Upper lobe of left lung (tissue), 4 donors: ENCODE data around the gene METTL13.

Experiments used
- EP300 ChIP-seq, 4 donors: sonication (generic); formaldehyde crosslinking; IDR thresholded peaks; one replicate each; pipeline ENCODE4 v1.5.1; 2017; ENCODE audit warnings: antibody characterized with exemption in 4 of 4, control low read depth in 2 of 4
- POLR2A ChIP-seq, 4 donors: fragments of 450-650 bp; IDR thresholded peaks; one replicate each; pipeline ENCODE4 v1.5.1; 2016 to 2017; ENCODE audit warnings: antibody characterized with exemption in 4 of 4, mild to moderate bottlenecking in 2 of 4
- TF ChIP-seq, protein P1 (sequence below), 6 experiments: fragments of 450-650 bp in 4 of 6; fragments of 200-600 bp in 2 of 6; sonication (generic) in 2 of 6; IDR thresholded peaks; one replicate each; pipeline ENCODE4 v1.5.1; 2016 to 2019; ENCODE audit warnings: antibody characterized with exemption in 6 of 6

DNA sequence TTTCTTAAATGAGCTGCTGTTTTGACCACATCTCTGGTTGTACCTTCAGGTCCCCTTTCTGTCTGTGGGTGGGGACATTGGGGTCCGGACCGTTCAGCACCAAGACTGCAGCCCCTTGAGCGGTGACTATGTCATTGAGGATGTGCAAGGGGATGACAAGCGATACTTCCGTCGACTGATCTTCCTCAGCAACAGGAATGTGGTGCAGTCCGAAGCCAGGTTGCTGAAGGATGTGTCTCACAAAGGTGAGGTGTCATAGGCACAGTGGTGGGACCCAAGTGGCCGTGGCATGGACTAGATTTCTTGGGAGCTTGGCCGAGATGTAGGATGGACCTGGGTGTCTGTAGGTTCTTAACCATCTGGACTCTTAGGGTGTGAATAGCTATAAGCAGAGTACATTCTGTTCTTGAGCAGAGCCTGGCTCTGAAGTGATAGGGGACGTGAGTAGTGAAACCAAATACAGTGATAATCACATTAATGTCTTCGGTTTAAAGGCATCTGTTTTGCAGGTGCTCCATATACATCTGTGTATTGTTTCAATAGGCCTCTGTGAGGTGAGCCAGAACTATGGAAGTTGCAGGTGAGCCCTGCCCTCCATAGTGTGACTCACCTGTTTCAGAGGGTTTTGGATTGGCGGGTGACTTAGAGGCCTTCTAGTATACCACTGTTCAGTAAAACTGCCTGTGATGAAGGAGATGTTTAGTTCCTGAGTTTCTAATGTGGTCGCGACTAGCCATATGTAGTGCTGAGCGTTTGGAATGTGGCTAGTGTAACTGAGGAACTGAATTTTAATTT is 6.4 kb downstream of the METTL13 start:
- TF ChIP-seq EP300 (IDR thresholded peaks at IDR 0.05), result no peak
- no peak for TF ChIP-seq POLR2A (IDR thresholded peaks at IDR 0.05)
- TF ChIP-seq, protein P1, sequence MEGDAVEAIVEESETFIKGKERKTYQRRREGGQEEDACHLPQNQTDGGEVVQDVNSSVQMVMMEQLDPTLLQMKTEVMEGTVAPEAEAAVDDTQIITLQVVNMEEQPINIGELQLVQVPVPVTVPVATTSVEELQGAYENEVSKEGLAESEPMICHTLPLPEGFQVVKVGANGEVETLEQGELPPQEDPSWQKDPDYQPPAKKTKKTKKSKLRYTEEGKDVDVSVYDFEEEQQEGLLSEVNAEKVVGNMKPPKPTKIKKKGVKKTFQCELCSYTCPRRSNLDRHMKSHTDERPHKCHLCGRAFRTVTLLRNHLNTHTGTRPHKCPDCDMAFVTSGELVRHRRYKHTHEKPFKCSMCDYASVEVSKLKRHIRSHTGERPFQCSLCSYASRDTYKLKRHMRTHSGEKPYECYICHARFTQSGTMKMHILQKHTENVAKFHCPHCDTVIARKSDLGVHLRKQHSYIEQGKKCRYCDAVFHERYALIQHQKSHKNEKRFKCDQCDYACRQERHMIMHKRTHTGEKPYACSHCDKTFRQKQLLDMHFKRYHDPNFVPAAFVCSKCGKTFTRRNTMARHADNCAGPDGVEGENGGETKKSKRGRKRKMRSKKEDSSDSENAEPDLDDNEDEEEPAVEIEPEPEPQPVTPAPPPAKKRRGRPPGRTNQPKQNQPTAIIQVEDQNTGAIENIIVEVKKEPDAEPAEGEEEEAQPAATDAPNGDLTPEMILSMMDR (IDR thresholded peaks at IDR 0.05), result no peak
